GM19328 (cell line): ENCODE measurements around the gene PRR15L.
A peak's percentile ranks its signal among the peaks of the same experiment; 100 is the strongest.
"Not testable (repeated sequence)": the region's sequence is repeated elsewhere in the genome, so short reads cannot be mapped to it uniquely, and the experiment has no call there.

Experiments
- ATAC-seq: cut with Tn5 transposase; IDR thresholded peaks from one replicate; pipeline ENCODE4 v1.9.1; 2021; ENCODE audit warnings: mild to moderate bottlenecking, moderate library complexity; ENCODE audit not compliant: unreplicated experiment

PRR15L gene

DNA sequence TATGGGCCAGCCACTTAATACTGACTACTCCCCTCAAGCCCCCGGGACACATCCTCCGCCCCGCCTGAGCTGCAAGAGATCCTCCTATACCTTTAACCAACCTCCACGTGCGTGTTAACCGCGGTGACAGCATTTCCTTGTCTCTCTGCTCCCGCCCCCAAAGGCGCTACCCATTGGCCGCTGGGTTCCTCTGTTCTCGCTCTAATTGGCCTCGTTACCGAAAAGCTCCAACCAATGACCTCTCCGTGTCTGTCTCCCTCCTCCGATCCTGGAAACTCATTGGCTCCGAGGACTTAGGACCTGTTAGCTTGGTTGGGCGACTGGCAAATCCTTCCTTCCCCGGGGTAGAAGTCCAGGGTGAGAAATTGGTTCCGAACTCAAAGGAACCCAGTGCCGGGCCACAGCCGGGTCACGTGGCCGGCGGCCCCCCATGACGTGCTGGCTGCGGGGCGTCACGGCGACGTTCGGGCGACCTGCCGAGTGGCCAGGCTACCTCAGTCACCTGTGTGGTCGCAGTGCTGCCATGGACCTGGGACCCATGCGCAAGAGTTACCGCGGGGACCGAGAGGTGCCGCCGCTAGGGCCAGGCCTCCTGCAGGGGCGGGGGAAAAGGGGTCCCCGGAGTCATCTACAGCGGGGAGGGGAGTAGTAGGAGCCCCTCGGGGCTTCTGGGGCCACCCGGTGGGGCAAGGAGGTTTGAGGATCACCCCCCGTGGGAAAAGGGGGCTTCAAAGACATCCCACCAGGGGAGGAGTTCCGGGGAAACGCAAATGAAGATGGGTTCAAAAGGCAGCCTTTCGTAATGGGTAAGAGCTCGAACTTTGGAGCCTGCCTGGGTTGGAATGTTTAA lies 16.2 kb downstream of the PRR15L start, which contains the start of gene PNPO:
Gene PNPO (plus strand): TSS at position 326 of the 850 bp plus-strand sequence. CDS start 105 bp downstream, at position 431.
- peak; percentile 95 for ATAC-seq

- ATAC-seq, result no peak
Measured at GRCh38 chr17:47937941-47938340, 19.7 kb downstream of the PRR15L start.

GRCh38 chr17:47935961-47936360 lies 21.7 kb downstream of the PRR15L start:
- ATAC-seq, result no peak

- ATAC-seq, result not testable (repeated sequence)
Measured at GRCh38 chr17:47935468-47935867, 22.2 kb downstream of the PRR15L start.

DNA sequence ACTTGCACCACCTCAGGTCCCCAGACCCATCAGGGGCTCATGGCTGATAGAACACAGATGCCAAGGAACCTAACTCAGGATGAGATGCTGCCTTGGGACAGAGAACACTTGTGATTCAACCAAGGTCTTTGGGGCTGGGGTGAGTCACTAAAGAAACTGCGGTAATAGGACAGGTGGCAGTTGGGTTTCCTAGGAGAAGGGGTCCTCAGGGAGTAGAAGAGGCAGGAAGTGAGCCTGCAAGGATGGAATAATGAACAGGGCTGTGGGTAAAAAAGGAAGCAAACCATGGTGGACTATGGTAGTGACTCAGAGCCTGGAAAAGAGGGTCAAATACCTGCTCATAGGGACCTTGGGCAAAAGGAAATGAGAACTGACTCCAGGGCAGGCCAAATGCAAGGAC lies 22.8 kb downstream of the PRR15L start:
- no peak for ATAC-seq

- ATAC-seq, result no peak
Measured at GRCh38 chr17:47931848-47932247, 25.8 kb downstream of the PRR15L start.

GRCh38 chr17:47929218-47930000 lies 28.3 kb downstream of the PRR15L start:
- no peak for ATAC-seq

DNA sequence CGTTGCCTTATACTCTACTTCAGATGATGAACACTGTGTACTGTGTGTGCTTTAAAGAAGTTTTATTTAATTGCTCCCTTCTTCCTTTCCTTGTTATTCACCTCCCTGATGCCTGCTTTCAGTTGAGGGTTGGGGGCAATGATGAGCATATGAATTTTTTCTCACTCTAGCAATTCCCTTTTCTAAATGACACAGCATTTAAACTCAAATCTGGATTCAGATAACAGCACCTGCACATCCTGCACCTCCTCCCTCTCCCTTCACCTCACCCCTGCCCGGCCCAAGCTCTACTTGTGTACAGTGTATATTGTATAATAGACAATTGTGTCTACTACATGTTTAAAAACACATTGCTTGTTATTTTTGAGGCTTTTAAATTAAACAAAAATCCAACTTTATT lies 29.3 kb downstream of the PRR15L start:
- ATAC-seq, result no peak

DNA sequence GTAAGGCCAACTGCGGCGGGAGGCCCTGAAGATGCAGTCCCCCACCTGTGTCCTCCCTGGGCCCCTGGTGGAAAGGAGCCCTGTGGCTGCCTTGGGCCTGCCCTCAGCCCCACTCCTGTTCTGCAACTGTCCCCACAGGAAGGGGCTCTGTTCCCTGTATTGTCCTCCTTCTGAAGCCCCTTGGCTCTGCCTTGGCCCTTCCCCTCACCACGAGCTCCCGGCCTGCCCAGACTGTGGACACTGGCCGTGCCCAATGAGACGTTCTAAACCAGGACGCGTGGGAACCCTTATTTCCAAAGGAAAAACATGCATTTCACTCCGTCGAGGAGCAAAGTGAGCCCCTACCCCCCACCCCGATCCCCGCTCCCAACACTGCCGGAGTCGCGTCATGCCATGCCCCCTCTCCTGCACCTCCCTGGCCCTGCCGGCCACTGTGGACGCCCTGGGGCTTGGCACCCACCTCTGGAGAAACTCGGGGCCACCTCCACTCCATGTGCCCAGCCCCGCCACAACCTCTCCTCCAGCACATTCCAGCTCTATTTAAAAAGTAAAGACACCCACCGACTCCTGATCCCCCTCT lies 29.8 kb downstream of the PRR15L start:
- ATAC-seq, result no peak

GRCh38 chr17:47925678-47925988 lies 32.0 kb downstream of the PRR15L start:
- no peak for ATAC-seq

DNA sequence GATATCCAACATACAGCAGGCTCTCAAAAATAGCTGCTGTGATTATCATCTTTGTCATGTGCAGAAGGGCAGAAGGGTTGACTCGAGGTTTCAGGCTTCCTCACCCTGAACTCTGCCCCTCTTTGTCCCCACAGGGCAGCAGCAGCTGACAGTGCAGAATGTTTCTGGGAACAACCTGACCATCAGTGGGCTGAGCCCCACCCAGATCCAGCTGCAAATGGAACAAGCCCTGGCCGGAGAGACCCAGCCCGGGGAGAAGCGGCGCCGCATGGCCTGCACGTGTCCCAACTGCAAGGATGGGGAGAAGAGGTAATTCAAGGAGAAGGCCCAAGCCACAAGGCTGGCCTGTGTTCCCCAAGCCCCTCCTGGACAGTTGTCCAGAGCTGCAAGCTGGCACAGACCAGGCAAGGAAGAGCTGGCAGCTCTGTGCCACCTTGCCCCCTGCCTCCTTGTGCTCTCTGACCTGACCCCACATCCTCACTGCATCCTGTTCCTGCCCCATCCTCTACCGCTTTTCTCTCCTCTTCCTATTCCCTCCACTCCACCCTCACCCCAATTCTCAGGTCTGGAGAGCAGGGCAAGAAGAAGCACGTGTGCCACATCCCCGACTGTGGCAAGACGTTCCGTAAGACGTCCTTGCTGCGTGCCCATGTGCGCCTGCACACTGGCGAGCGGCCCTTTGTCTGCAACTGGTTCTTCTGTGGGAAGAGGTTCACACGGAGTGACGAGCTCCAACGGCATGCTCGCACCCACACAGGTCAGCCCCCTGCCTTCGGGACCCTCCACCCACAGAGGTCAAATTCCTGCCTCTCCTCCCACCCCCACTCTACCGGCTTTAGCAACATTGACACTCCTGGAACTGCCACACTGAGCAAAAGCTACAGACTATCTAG lies 32.7 kb downstream of the PRR15L start:
- ATAC-seq, result no peak

- ATAC-seq, result not testable (repeated sequence)
Measured at GRCh38 chr17:47919889-47920288, 37.8 kb downstream of the PRR15L start.

DNA sequence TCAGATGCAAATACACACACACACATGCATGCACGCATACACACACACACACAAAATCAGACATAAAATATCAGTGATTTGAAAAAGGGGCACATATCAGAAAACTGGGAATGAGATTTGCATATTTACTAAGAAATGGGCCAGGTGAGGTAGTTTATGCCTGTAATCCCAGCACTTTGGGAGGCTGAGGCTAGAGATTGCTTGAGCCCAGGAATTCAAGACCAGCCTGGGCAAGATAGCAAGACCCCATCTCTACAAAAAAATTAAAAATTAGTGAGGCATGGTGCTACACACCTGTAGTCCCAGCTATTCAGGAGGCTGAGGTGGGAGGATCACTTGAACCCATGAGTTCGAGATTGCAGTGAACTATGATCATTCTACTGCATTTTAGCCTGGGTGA lies 38.7 kb downstream of the PRR15L start:
- ATAC-seq, result no peak

GRCh38 chr17:47918006-47918405 lies 39.7 kb downstream of the PRR15L start:
- ATAC-seq, result no peak

DNA sequence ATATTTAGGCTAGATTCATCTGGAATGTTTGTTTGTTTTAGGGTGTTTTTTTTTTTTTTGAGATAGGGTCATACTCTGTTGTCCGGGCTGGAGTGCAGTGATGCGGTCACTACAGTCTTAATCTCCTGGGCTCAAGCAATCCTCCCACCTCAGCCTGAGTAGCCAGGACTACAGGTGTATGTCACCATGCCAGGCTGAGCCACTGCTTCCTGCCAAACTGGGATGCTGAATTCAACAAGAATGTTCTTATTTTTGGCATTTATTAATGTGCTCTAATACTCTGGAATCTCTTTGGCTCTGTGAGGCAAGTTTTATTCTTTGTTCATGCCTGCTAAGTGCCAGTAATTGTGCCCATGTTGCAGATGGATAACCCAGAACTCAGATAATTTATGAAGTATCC lies 40.1 kb downstream of the PRR15L start:
- ATAC-seq, result no peak

GRCh38 chr17:47916489-47917208 lies 41.0 kb downstream of the PRR15L start:
- ATAC-seq, result no peak

GRCh38 chr17:47915776-47916398 lies 41.8 kb downstream of the PRR15L start:
- no peak for ATAC-seq

- no peak for ATAC-seq
Measured at GRCh38 chr17:47914306-47914948, 43.3 kb downstream of the PRR15L start.

GRCh38 chr17:47913050-47913449 lies 44.6 kb downstream of the PRR15L start:
- ATAC-seq, result no peak
